ENCODE measurements around the gene CAMK1D.

The CAMK1D gene

GRCh38 chr10:12633776-12634620 lies 284.7 kb downstream of the CAMK1D start:
- Histone ChIP-seq H3K4me3 (ENCODE audit: insufficient read depth, low read depth, low read length) (no peak overlapping the region), H3K27ac (ENCODE audit: insufficient read depth, low read depth, low read length, poor library complexity, severe bottlenecking) (no peak overlapping the region), H3K4me1 (ENCODE audit: control insufficient read depth, insufficient read depth, low read length) (peaks cover 6% of the 10 kb centered on the region), H3K27me3 (ENCODE audit: control insufficient read depth, insufficient read depth, low read length, poor library complexity, severe bottlenecking) (no peaks in the 10 kb centered on the region), H3K36me3 (ENCODE audit: control insufficient read depth, insufficient read depth, low read length) (no peaks in the 10 kb centered on the region), H3K9me3 (ENCODE audit: control insufficient read depth, low read length) (no peaks in the 10 kb centered on the region)
- WGBS, 2 experiments, result 87 to 90% methylated on average over 11 of the region's 11 CpGs

DNA sequence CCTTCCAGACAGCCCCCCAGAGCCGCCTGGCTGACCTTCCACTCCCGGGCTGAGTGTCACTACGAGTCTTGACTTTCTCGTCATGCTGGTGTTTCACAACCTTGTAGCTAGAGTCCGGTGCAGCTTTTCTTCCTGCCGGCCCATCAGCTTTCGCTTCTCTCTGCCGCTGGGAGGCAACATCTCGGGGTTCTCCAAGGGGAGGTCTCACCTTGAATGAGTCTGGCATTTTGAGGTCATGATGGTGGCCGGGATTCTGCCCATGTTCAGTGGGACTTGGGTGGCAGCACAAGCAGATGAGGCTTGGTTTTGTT lies 285.2 kb downstream of the CAMK1D start:
- H3K27me3 ChIP-seq (ENCODE audit: control insufficient read depth, insufficient read depth, low read length, poor library complexity, severe bottlenecking), result no peaks in the 10 kb centered on the region
- no peaks in the 10 kb centered on the region for H3K36me3 ChIP-seq (ENCODE audit: control insufficient read depth, insufficient read depth, low read length)
- H3K4me3 ChIP-seq (ENCODE audit: insufficient read depth, low read depth, low read length), result no peak overlapping the region
- peaks cover 6% of the 10 kb centered on the region for H3K4me1 ChIP-seq (ENCODE audit: control insufficient read depth, insufficient read depth, low read length)
- no peak overlapping the region for H3K27ac ChIP-seq (ENCODE audit: insufficient read depth, low read depth, low read length, poor library complexity, severe bottlenecking)
- 84 to 85% methylated on average over 10 of the region's 10 CpGs for WGBS, 2 experiments
- no peaks in the 10 kb centered on the region for H3K9me3 ChIP-seq (ENCODE audit: control insufficient read depth, low read length)

DNA sequence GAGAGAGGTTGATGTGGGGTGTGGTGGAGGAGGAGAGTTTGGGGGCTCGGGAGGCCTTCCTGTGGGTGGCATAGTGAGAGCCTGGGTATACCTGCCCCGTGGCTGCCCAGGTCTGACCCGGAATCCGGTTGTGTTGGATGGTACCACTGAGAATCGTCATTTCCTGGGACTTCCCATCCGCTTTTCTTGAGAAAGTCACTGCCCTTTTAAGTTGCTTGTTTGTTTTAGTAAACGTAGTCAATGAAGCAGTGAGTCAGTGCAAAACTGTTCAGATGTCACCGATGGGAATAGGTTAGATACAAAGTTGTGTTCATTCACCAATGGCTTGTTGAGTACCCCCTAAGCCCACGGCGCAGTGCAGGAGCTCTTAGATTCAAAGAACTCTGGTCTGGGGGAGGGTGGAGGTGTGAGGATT lies 285.8 kb downstream of the CAMK1D start:
- 85 to 86% methylated on average over 10 of the region's 10 CpGs for WGBS, 2 experiments
- no peaks in the 10 kb centered on the region for H3K27me3 ChIP-seq (ENCODE audit: control insufficient read depth, insufficient read depth, low read length, poor library complexity, severe bottlenecking)
- no peak overlapping the region for H3K27ac ChIP-seq (ENCODE audit: insufficient read depth, low read depth, low read length, poor library complexity, severe bottlenecking)
- no peaks in the 10 kb centered on the region for H3K9me3 ChIP-seq (ENCODE audit: control insufficient read depth, low read length)
- H3K36me3 ChIP-seq (ENCODE audit: control insufficient read depth, insufficient read depth, low read length), result no peaks in the 10 kb centered on the region
- H3K4me3 ChIP-seq (ENCODE audit: insufficient read depth, low read depth, low read length), result no peak overlapping the region
- peaks cover 7% of the 10 kb centered on the region for H3K4me1 ChIP-seq (ENCODE audit: control insufficient read depth, insufficient read depth, low read length)

- Histone ChIP-seq H3K4me3 (ENCODE audit: insufficient read depth, low read depth, low read length) (no peak overlapping the region), H3K36me3 (ENCODE audit: control insufficient read depth, insufficient read depth, low read length) (no peaks in the 10 kb centered on the region), H3K27ac (ENCODE audit: insufficient read depth, low read depth, low read length, poor library complexity, severe bottlenecking) (no peak overlapping the region), H3K9me3 (ENCODE audit: control insufficient read depth, low read length) (no peaks in the 10 kb centered on the region), H3K27me3 (ENCODE audit: control insufficient read depth, insufficient read depth, low read length, poor library complexity, severe bottlenecking) (no peaks in the 10 kb centered on the region), H3K4me1 (ENCODE audit: control insufficient read depth, insufficient read depth, low read length) (peaks cover 9% of the 10 kb centered on the region)
- WGBS, 2 experiments, result 92 to 95% methylated on average over 3 of the region's 3 CpGs
Observed at GRCh38 chr10:12636571-12636970, 287.2 kb downstream of the CAMK1D start.

DNA sequence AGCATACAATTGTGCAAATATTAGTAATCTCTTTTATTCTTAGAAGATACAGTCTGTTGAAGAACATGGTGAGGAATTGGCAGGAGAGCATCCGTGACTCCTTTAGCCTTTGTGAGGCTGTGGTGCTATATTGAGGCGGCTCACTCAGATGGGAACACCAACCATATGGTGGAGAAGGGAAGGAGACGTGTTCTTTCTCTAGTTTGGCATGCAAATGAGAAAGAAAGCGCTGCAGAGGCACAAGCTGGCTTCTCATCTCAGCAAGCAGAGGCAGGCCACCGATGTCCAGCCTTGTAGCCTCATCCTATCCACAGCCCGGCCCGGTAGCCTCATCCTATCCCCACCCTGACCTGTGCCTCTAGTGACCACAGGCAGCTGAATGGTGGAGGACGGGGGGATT lies 288.3 kb downstream of the CAMK1D start:
- Histone ChIP-seq H3K4me3 (ENCODE audit: insufficient read depth, low read depth, low read length) (no peak overlapping the region), H3K36me3 (ENCODE audit: control insufficient read depth, insufficient read depth, low read length) (no peaks in the 10 kb centered on the region), H3K27me3 (ENCODE audit: control insufficient read depth, insufficient read depth, low read length, poor library complexity, severe bottlenecking) (no peaks in the 10 kb centered on the region), H3K9me3 (ENCODE audit: control insufficient read depth, low read length) (no peaks in the 10 kb centered on the region), H3K27ac (ENCODE audit: insufficient read depth, low read depth, low read length, poor library complexity, severe bottlenecking) (no peak overlapping the region), H3K4me1 (ENCODE audit: control insufficient read depth, insufficient read depth, low read length) (peaks cover 9% of the 10 kb centered on the region)
- 90 to 91% methylated on average over 7 to 8 of the region's 8 CpGs for WGBS, 2 experiments

GRCh38 chr10:12638103-12638502 lies 288.8 kb downstream of the CAMK1D start:
- 59 to 60% methylated on average over 7 of the region's 7 CpGs for WGBS, 2 experiments
- H3K9me3 ChIP-seq (ENCODE audit: control insufficient read depth, low read length), result no peaks in the 10 kb centered on the region
- H3K27me3 ChIP-seq (ENCODE audit: control insufficient read depth, insufficient read depth, low read length, poor library complexity, severe bottlenecking), result no peaks in the 10 kb centered on the region
- no peaks in the 10 kb centered on the region for H3K36me3 ChIP-seq (ENCODE audit: control insufficient read depth, insufficient read depth, low read length)
- peaks cover 9% of the 10 kb centered on the region for H3K4me1 ChIP-seq (ENCODE audit: control insufficient read depth, insufficient read depth, low read length)
- H3K4me3 ChIP-seq (ENCODE audit: insufficient read depth, low read depth, low read length), result no peak overlapping the region
- H3K27ac ChIP-seq (ENCODE audit: insufficient read depth, low read depth, low read length, poor library complexity, severe bottlenecking), result no peak overlapping the region

GRCh38 chr10:12638781-12639180 lies 289.4 kb downstream of the CAMK1D start:
- Histone ChIP-seq H3K27ac (ENCODE audit: insufficient read depth, low read depth, low read length, poor library complexity, severe bottlenecking) (no peak overlapping the region), H3K4me3 (ENCODE audit: insufficient read depth, low read depth, low read length) (no peak overlapping the region), H3K9me3 (ENCODE audit: control insufficient read depth, low read length) (no peaks in the 10 kb centered on the region), H3K27me3 (ENCODE audit: control insufficient read depth, insufficient read depth, low read length, poor library complexity, severe bottlenecking) (no peaks in the 10 kb centered on the region), H3K4me1 (ENCODE audit: control insufficient read depth, insufficient read depth, low read length) (peaks cover 9% of the 10 kb centered on the region), H3K36me3 (ENCODE audit: control insufficient read depth, insufficient read depth, low read length) (no peaks in the 10 kb centered on the region)
- WGBS, 2 experiments, result 81 to 83% methylated on average over 11 of the region's 11 CpGs

GRCh38 chr10:12639996-12640944 lies 290.9 kb downstream of the CAMK1D start:
- H3K9me3 ChIP-seq (ENCODE audit: control insufficient read depth, low read length), result no peaks in the 10 kb centered on the region
- H3K4me1 ChIP-seq (ENCODE audit: control insufficient read depth, insufficient read depth, low read length), result peaks cover 9% of the 10 kb centered on the region
- H3K27ac ChIP-seq (ENCODE audit: insufficient read depth, low read depth, low read length, poor library complexity, severe bottlenecking), result no peak overlapping the region
- 90 to 95% methylated on average over 12 of the region's 12 CpGs for WGBS, 2 experiments
- H3K36me3 ChIP-seq (ENCODE audit: control insufficient read depth, insufficient read depth, low read length), result no peaks in the 10 kb centered on the region
- H3K27me3 ChIP-seq (ENCODE audit: control insufficient read depth, insufficient read depth, low read length, poor library complexity, severe bottlenecking), result no peaks in the 10 kb centered on the region
- no peak overlapping the region for H3K4me3 ChIP-seq (ENCODE audit: insufficient read depth, low read depth, low read length)

GRCh38 chr10:12642036-12642435 lies 292.7 kb downstream of the CAMK1D start:
- Histone ChIP-seq H3K27me3 (ENCODE audit: control insufficient read depth, insufficient read depth, low read length, poor library complexity, severe bottlenecking) (no peaks in the 10 kb centered on the region), H3K9me3 (ENCODE audit: control insufficient read depth, low read length) (no peaks in the 10 kb centered on the region), H3K4me1 (ENCODE audit: control insufficient read depth, insufficient read depth, low read length) (peaks cover 9% of the 10 kb centered on the region), H3K27ac (ENCODE audit: insufficient read depth, low read depth, low read length, poor library complexity, severe bottlenecking) (no peak overlapping the region), H3K36me3 (ENCODE audit: control insufficient read depth, insufficient read depth, low read length) (no peaks in the 10 kb centered on the region), H3K4me3 (ENCODE audit: insufficient read depth, low read depth, low read length) (no peak overlapping the region)
- WGBS, 2 experiments, result 93 to 94% methylated on average over 7 of the region's 7 CpGs

DNA sequence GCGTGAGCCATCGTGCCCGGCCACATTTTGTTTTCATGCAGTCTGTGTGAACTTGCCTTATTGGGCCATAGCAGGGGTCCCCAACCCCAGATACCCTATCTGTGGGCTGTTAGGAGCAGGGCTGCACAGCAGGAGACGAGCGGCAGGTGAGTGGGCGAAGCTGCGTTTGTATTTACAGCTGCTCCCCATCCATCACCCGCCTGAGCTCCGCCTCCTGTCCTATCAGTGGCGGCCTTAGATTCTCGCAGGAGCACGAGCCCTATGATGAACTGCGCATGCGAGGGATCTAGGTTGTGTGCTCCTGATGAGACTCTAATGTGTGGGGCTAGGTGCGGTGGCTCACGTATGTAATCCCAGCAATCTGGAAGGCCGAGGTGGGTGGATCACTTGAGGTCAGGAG lies 293.9 kb downstream of the CAMK1D start:
- Histone ChIP-seq H3K4me3 (ENCODE audit: insufficient read depth, low read depth, low read length) (no peak overlapping the region), H3K9me3 (ENCODE audit: control insufficient read depth, low read length) (no peaks in the 10 kb centered on the region), H3K4me1 (ENCODE audit: control insufficient read depth, insufficient read depth, low read length) (peaks cover 9% of the 10 kb centered on the region), H3K36me3 (ENCODE audit: control insufficient read depth, insufficient read depth, low read length) (no peaks in the 10 kb centered on the region), H3K27me3 (ENCODE audit: control insufficient read depth, insufficient read depth, low read length, poor library complexity, severe bottlenecking) (no peaks in the 10 kb centered on the region), H3K27ac (ENCODE audit: insufficient read depth, low read depth, low read length, poor library complexity, severe bottlenecking) (no peak overlapping the region)
- 89 to 92% methylated on average over 17 of the region's 17 CpGs for WGBS, 2 experiments
